Measurements from ENCODE around the gene DRD4.

The DRD4 gene

GRCh38 chr11:674406-674805 is 37.3 kb downstream of the DRD4 start:
- Histone ChIP-seq H3K79me1 (ENCODE audit: low read length) (no peaks in the 10 kb centered on the region), H3K56ac (ENCODE audit: low read length) (no peak overlapping the region), H2BK5ac (ENCODE audit: low read length) (no peak overlapping the region), H4K8ac (ENCODE audit: low read depth, low read length) (no peak overlapping the region), H2AK5ac (ENCODE audit: low read length) (no peak overlapping the region), H2BK15ac (replicated peaks; ENCODE audit: low read depth) (no peak overlapping the region), H3K4ac (ENCODE audit: low read depth, low read length) (no peak overlapping the region), H3K36me3 (ENCODE audit: control insufficient read depth, insufficient read depth, low read length) (peaks cover 6% of the 10 kb centered on the region), H3K27me3 (ENCODE audit: insufficient read depth, low read length, poor library complexity) (no peaks in the 10 kb centered on the region), H3K18ac (ENCODE audit: low read length) (no peak overlapping the region), H3K9ac (ENCODE audit: low read length) (no peak overlapping the region), H3K27ac (ENCODE audit: low read depth, low read length) (no peak overlapping the region), H3K4me1 (ENCODE audit: control insufficient read depth, low read depth, low read length) (no peaks in the 10 kb centered on the region), H3K79me2 (ENCODE audit: control insufficient read depth, insufficient read depth, low read length) (no peaks in the 10 kb centered on the region), H3K4me2 (ENCODE audit: low read length) (no peak overlapping the region), H3K4me3 (ENCODE audit: low read length) (no peak overlapping the region), H4K5ac (ENCODE audit: low read length) (no peak overlapping the region), H2BK120ac (ENCODE audit: low read depth, low read length) (no peak overlapping the region), H3K23ac (ENCODE audit: low read length) (no peak overlapping the region)
- DNase-seq, result no peak
- no CpG with 5 or more reads among the region's 17 CpGs for WGBS (ENCODE audit: extremely low coverage, insufficient coverage, low lambda C conversion rate)

GRCh38 chr11:678297-678696 is 41.2 kb downstream of the DRD4 start:
- DNase-seq, result no peak
- H3K27me3 ChIP-seq (ENCODE audit: insufficient read depth, low read length, poor library complexity), result no peaks in the 10 kb centered on the region
- H3K27ac ChIP-seq (ENCODE audit: low read depth, low read length), result no peak overlapping the region
- no peaks in the 10 kb centered on the region for H3K4me1 ChIP-seq (ENCODE audit: control insufficient read depth, low read depth, low read length)
- H3K23ac ChIP-seq (ENCODE audit: low read length), result no peak overlapping the region
- no peak overlapping the region for H3K18ac ChIP-seq (ENCODE audit: low read length)
- no peak overlapping the region for H3K56ac ChIP-seq (ENCODE audit: low read length)
- no peak overlapping the region for H3K4me2 ChIP-seq (ENCODE audit: low read length)
- WGBS (ENCODE audit: extremely low coverage, insufficient coverage, low lambda C conversion rate), result no CpG with 5 or more reads among the region's 3 CpGs
- H2BK5ac ChIP-seq (ENCODE audit: low read length), result no peak overlapping the region
- H2BK120ac ChIP-seq (ENCODE audit: low read depth, low read length), result no peak overlapping the region
- no peak overlapping the region for H3K9ac ChIP-seq (ENCODE audit: low read length)
- no peak overlapping the region for H2AK5ac ChIP-seq (ENCODE audit: low read length)
- H4K5ac ChIP-seq (ENCODE audit: low read length), result no peak overlapping the region
- H3K79me1 ChIP-seq (ENCODE audit: low read length), result no peaks in the 10 kb centered on the region
- H3K79me2 ChIP-seq (ENCODE audit: control insufficient read depth, insufficient read depth, low read length), result no peaks in the 10 kb centered on the region
- H2BK15ac ChIP-seq (replicated peaks; ENCODE audit: low read depth), result no peak overlapping the region
- no peak overlapping the region for H3K4me3 ChIP-seq (ENCODE audit: low read length)
- no peak overlapping the region for H4K8ac ChIP-seq (ENCODE audit: low read depth, low read length)
- H3K36me3 ChIP-seq (ENCODE audit: control insufficient read depth, insufficient read depth, low read length), result peaks cover 4% of the 10 kb centered on the region
- H3K4ac ChIP-seq (ENCODE audit: low read depth, low read length), result no peak overlapping the region

GRCh38 chr11:679271-680207 is 42.5 kb downstream of the DRD4 start:
- Histone ChIP-seq H3K9ac (ENCODE audit: low read length) (no peak overlapping the region), H3K79me2 (ENCODE audit: control insufficient read depth, insufficient read depth, low read length) (no peaks in the 10 kb centered on the region), H2BK120ac (ENCODE audit: low read depth, low read length) (no peak overlapping the region), H3K79me1 (ENCODE audit: low read length) (no peaks in the 10 kb centered on the region), H2BK15ac (replicated peaks; ENCODE audit: low read depth) (no peak overlapping the region), H3K27me3 (ENCODE audit: insufficient read depth, low read length, poor library complexity) (no peaks in the 10 kb centered on the region), H3K36me3 (ENCODE audit: control insufficient read depth, insufficient read depth, low read length) (peaks cover 6% of the 10 kb centered on the region), H3K4me2 (ENCODE audit: low read length) (no peak overlapping the region), H3K4me1 (ENCODE audit: control insufficient read depth, low read depth, low read length) (no peaks in the 10 kb centered on the region), H2AK5ac (ENCODE audit: low read length) (no peak overlapping the region), H3K4ac (ENCODE audit: low read depth, low read length) (no peak overlapping the region), H3K27ac (ENCODE audit: low read depth, low read length) (no peak overlapping the region), H3K18ac (ENCODE audit: low read length) (no peak overlapping the region), H4K8ac (ENCODE audit: low read depth, low read length) (no peak overlapping the region), H3K23ac (ENCODE audit: low read length) (no peak overlapping the region), H3K4me3 (ENCODE audit: low read length) (no peak overlapping the region), H2BK5ac (ENCODE audit: low read length) (no peak overlapping the region), H4K5ac (ENCODE audit: low read length) (no peak overlapping the region), H3K56ac (ENCODE audit: low read length) (no peak overlapping the region)
- WGBS (ENCODE audit: extremely low coverage, insufficient coverage, low lambda C conversion rate), result no CpG with 5 or more reads among the region's 36 CpGs
- no peak for DNase-seq

GRCh38 chr11:680476-680875 is 43.4 kb downstream of the DRD4 start:
- peak overlapping the region; percentile 22 for H3K27ac ChIP-seq (ENCODE audit: low read depth, low read length)
- no CpG with 5 or more reads among the region's 19 CpGs for WGBS (ENCODE audit: extremely low coverage, insufficient coverage, low lambda C conversion rate)
- no peaks in the 10 kb centered on the region for H3K27me3 ChIP-seq (ENCODE audit: insufficient read depth, low read length, poor library complexity)
- H3K4me2 ChIP-seq (ENCODE audit: low read length), result no peak overlapping the region
- peaks cover 8% of the 10 kb centered on the region for H3K36me3 ChIP-seq (ENCODE audit: control insufficient read depth, insufficient read depth, low read length)
- no peaks in the 10 kb centered on the region for H3K79me2 ChIP-seq (ENCODE audit: control insufficient read depth, insufficient read depth, low read length)
- no peak overlapping the region for H2BK5ac ChIP-seq (ENCODE audit: low read length)
- H4K8ac ChIP-seq (ENCODE audit: low read depth, low read length), result no peak overlapping the region
- H3K4me1 ChIP-seq (ENCODE audit: control insufficient read depth, low read depth, low read length), result no peaks in the 10 kb centered on the region
- H2AK5ac ChIP-seq (ENCODE audit: low read length), result no peak overlapping the region
- H4K5ac ChIP-seq (ENCODE audit: low read length), result no peak overlapping the region
- no peak overlapping the region for H3K4ac ChIP-seq (ENCODE audit: low read depth, low read length)
- no peak overlapping the region for H3K9ac ChIP-seq (ENCODE audit: low read length)
- DNase-seq, result no peak
- H3K56ac ChIP-seq (ENCODE audit: low read length), result peak overlapping the region; percentile 3
- H3K79me1 ChIP-seq (ENCODE audit: low read length), result no peaks in the 10 kb centered on the region
- H2BK15ac ChIP-seq (replicated peaks; ENCODE audit: low read depth), result no peak overlapping the region
- H2BK120ac ChIP-seq (ENCODE audit: low read depth, low read length), result no peak overlapping the region
- H3K4me3 ChIP-seq (ENCODE audit: low read length), result no peak overlapping the region
- no peak overlapping the region for H3K23ac ChIP-seq (ENCODE audit: low read length)
- no peak overlapping the region for H3K18ac ChIP-seq (ENCODE audit: low read length)

- no peak overlapping the region for H2BK120ac ChIP-seq (ENCODE audit: low read depth, low read length)
- H3K79me1 ChIP-seq (ENCODE audit: low read length), result no peaks in the 10 kb centered on the region
- H3K4me1 ChIP-seq (ENCODE audit: control insufficient read depth, low read depth, low read length), result no peaks in the 10 kb centered on the region
- WGBS (ENCODE audit: extremely low coverage, insufficient coverage, low lambda C conversion rate), result no CpG with 5 or more reads among the region's 13 CpGs
- no peak overlapping the region for H2BK15ac ChIP-seq (replicated peaks; ENCODE audit: low read depth)
- H3K4me2 ChIP-seq (ENCODE audit: low read length), result no peak overlapping the region
- no peak overlapping the region for H3K9ac ChIP-seq (ENCODE audit: low read length)
- H3K36me3 ChIP-seq (ENCODE audit: control insufficient read depth, insufficient read depth, low read length), result peaks cover 8% of the 10 kb centered on the region
- no peak overlapping the region for H2BK5ac ChIP-seq (ENCODE audit: low read length)
- no peaks in the 10 kb centered on the region for H3K79me2 ChIP-seq (ENCODE audit: control insufficient read depth, insufficient read depth, low read length)
- H4K8ac ChIP-seq (ENCODE audit: low read depth, low read length), result no peak overlapping the region
- no peak overlapping the region for H3K23ac ChIP-seq (ENCODE audit: low read length)
- H3K4me3 ChIP-seq (ENCODE audit: low read length), result no peak overlapping the region
- H4K5ac ChIP-seq (ENCODE audit: low read length), result no peak overlapping the region
- H3K4ac ChIP-seq (ENCODE audit: low read depth, low read length), result no peak overlapping the region
- no peak overlapping the region for H3K56ac ChIP-seq (ENCODE audit: low read length)
- no peak overlapping the region for H2AK5ac ChIP-seq (ENCODE audit: low read length)
- H3K27me3 ChIP-seq (ENCODE audit: insufficient read depth, low read length, poor library complexity), result no peaks in the 10 kb centered on the region
- peak overlapping the region; percentile 22 for H3K27ac ChIP-seq (ENCODE audit: low read depth, low read length)
- no peak for DNase-seq
- no peak overlapping the region for H3K18ac ChIP-seq (ENCODE audit: low read length)
Measured at GRCh38 chr11:680970-681369, 43.9 kb downstream of the DRD4 start.

Data from mesendoderm (in vitro differentiated cells).